ENCODE results near the gene DSPP. TPM values are rescaled to one million over a fixed set of nuclear protein-coding genes. Genes with fewer than 3 reads are reported as not detected.

DSPP gene
- total RNA-seq, 1 donor: not detected

- DNase-seq (ENCODE audit: low read depth): no peak
- TF ChIP-seq CTCF (IDR thresholded peaks at IDR 0.05; ENCODE audit: insufficient read depth, low read length): no peak
These were observed 51.1 kb downstream of the DSPP start for GRCh38 chr4:87659247-87659931.

GRCh38 chr4:87662871-87663270 is 54.5 kb downstream of the DSPP start:
- DNase-seq (ENCODE audit: low read depth): no peak
- TF ChIP-seq CTCF (IDR thresholded peaks at IDR 0.05; ENCODE audit: insufficient read depth, low read length): no peak
- H3K4me3 ChIP-seq (ENCODE audit: low read depth, low read length): no peak overlapping the region

More at GRCh38 chr4:87659247-87659931, 51.1 kb downstream of the DSPP start:
- no peak overlapping the region for H3K4me3 ChIP-seq (ENCODE audit: low read depth, low read length)

Other genes starting within 250 kb of the DSPP start
- gene HSD17B11, start 217.3 kb upstream of the DSPP start, total RNA-seq (ENCODE audit: low replicate concordance): 46.8 and 297 TPM in 2 replicates
- gene NUDT9, start 186.0 kb upstream of the DSPP start, total RNA-seq (ENCODE audit: low replicate concordance): 15.5 and 61.3 TPM in 2 replicates
- not detected in 2 replicates for gene SPARCL1, start 79.2 kb upstream of the DSPP start, total RNA-seq (ENCODE audit: low replicate concordance)
- gene DMP1, start 41.8 kb downstream of the DSPP start, total RNA-seq (ENCODE audit: low replicate concordance): not detected in 2 replicates
- not detected in 2 replicates for gene IBSP, start 191.0 kb downstream of the DSPP start, total RNA-seq (ENCODE audit: low replicate concordance)
- gene MEPE, start 224.4 kb downstream of the DSPP start, total RNA-seq (ENCODE audit: low replicate concordance): not detected in 2 replicates

Measured in fibroblast of the aortic adventitia (primary cell).